Measurements from ENCODE around the gene CIP2A.
A peak's percentile ranks its signal among the peaks of the same experiment; 100 is the strongest.

Gene CIP2A

DNA sequence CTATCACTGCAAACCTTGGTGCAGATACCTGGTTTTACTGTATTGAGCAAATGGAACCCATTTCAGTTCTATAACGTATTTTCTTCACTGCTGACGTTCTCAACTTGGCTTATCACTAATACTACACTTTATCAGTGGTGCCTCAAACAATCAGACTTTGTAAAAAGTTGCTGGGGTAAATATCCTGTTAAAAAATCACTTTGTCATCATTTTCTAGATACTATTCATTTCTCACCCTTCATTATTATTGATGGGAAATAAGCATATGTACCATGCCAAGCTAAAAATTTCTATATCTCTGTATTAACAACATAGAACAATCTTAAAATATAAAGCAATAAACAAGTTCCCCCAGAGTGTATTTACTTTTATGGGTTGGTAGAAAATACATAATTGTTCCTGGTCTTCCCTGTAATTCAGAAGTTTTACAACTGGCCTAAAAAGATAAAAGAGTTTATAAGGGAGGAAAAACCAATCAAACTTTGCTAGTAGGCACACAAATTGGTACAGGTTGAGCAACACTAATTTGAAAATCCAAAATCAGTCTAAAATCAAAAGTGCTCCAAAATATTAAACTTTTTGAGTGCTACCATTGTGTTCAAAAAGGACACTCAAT is 33.2 kb downstream of the CIP2A start:
- no peak for DNase-seq

DNA sequence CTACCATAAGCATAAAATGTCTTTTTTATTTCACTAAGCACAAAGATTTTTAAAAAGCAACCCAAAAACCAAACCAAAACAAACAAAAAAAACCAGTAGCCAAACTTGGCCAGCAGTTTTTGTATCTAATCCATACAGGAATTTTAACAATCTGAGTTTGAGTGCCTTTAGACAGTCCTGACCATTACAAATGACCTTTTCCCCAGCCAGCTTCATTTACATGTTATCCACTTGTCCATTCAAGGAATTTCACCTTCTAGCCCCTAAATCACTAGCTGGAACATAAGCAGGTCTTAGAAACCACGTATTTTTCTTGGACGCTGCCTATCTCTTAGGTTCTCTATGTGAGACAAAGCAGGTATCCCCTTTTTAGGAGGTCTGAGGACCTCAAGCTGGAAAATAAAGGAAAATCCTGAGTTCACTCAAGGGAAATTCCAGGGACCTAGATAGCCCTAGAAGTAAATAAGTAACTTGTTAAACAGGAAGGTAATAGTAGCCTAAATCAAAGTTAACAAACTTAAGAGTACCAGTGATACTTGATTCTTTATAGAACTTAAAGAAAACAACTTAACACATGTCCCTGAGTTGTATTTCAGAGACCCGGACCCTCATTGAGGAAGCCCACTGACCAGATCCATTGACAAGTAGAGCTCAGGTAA is 34.2 kb downstream of the CIP2A start:
- DNase-seq = no peak

DNA sequence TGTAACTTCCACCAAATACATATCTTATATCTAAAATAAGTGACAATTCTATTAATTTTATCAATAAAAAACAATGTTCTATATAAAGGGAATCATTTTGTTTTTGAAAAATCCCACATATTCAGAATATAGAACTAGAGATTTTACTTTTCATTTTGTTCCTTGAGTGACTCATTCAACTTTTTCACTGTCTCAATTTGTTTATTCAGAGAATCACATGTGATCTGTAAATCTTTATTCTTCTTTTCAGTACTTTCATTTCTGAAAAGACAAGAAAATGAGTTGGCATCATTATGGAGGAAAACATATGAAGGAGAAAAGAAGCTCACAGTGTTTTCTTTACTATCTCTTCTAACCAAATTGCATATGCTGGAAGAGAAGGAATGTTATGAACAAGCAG is 35.0 kb downstream of the CIP2A start:
- DNase-seq = no peak

DNA sequence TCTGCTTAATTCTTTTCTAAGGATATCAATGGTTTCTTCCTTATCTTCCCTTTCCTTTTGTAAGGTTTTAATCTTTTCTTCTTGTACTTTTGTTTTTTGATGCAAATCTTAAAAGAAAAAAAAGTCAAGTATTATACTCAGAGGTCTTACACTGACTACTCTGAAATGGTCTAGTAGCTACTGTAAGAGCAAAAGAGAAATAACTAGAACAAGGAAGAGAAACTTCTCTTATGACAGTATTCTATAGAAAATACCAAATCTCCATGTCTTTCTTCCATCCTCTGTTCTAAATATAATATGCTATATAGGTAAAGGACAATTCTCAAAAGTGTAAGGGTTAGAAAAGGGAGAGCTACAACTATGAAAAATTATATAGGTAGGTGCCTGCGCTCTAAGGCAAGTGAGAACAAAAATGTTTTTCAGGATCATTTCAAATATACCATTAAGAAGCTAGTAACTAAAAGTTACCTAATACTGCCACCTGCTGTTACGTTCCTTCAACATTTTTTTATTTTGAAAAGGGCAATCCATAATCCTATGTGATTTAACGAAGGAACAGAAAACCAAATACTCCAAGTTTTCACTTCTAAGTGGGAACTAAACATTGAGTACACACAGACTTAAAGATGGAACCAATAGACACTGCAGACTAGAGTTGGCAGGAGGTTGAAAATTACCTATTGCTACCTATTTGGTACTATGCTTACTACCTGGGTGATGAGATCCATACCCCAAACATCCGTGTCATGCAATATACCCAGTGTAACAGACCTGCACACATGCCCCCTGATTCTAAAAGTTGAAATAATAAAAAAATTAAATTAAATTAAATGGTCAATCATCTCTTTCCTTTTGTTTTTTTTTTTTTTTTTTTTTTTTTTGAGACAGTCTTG is 36.7 kb downstream of the CIP2A start:
- peak in 2 of 6 experiments; percentile 28 to 49 for DNase-seq

DNA sequence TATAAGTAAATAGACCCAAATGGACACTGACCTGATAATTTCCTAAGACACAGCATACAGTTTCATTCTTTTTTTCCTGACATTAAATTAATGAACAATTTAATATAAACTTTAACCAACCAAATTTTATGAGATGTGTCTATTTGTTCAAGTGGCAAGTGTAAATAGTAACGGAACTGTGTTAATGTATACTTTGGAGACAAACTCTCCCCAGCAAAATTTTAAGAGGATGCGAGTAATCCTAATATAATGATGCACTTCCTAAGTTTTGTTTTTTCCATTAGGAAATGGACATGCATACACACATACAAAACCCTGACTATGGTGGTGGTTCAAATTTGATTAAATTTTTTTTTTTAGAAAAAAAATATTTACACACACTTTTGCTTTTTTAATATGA is 40.4 kb downstream of the CIP2A start:
- no peak for DNase-seq

DNA sequence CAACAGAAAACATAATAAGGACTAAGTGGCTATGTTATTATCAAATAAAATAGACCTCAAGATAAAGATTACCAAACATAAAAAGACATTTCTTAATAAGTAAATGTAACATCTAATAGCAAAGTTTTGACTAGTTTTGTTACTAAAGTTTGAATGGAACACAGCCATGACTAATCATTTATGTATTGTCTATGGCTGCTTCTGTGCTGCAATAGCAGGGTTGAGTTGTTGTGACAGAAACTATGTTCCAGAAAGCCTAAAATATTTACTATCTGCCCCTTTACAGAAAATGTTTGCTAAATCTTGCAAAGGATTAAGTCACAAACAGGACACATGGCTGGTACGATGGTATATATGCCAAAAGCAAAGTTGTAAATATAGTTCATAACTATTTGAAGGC is 40.9 kb downstream of the CIP2A start:
- DNase-seq = no peak

DNA sequence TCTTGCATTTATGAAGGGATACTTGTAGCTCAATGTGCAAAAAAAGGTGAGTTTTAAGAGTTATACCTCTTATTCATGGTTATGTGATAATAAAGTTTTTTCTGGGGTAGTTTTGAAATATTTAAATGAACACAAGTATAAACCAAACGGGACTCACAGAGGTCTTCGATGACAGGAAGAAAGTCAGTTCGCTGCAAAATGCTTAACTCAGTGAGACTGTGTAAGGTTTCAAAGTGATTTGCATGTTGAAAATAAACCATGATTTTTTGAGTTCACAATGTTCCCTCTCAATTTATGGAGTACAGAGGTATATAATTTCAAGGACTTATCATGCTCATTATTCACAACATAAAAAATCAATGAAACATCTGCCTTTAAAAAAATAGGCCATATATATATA is 42.5 kb downstream of the CIP2A start:
- no peak for DNase-seq

DNA sequence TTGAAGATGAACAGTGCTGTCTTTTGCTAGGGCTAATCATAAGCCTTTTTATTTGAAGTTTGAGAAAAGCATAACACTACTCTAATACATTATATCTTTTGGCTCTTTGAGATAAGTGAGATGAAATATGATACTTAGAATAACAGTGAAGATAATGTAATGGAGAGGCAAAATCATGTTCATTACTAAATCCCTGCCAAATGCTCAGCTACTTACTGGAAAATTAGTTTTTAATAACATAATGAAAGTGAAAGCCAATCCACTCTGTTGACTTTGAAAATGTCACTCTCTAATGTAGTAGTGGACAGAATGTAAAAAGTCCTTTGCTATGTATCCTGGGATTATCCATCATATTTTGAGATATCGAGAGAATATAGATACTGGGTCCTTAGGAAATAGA is 43.0 kb downstream of the CIP2A start:
- DNase-seq = no peak

DNA sequence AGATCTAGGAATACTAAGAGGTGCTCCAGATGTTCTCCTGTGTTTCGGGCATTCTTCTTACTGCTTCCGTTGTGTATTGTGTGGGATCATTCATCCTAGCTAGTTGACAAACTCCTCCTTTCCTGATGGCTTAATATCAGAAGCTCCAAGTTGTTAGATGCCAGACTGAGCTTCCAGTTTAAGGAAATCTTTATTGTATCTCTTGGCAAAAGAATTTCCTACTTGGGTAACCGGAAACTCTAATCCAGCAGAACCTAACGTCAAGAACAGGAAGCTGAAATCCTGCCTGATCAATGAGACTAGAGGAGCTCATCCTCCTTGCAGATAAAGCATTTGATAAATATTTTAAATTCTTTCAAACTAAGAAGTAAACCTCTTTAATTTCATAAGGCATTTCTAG is 51.2 kb downstream of the CIP2A start:
- no peak for DNase-seq

DNA sequence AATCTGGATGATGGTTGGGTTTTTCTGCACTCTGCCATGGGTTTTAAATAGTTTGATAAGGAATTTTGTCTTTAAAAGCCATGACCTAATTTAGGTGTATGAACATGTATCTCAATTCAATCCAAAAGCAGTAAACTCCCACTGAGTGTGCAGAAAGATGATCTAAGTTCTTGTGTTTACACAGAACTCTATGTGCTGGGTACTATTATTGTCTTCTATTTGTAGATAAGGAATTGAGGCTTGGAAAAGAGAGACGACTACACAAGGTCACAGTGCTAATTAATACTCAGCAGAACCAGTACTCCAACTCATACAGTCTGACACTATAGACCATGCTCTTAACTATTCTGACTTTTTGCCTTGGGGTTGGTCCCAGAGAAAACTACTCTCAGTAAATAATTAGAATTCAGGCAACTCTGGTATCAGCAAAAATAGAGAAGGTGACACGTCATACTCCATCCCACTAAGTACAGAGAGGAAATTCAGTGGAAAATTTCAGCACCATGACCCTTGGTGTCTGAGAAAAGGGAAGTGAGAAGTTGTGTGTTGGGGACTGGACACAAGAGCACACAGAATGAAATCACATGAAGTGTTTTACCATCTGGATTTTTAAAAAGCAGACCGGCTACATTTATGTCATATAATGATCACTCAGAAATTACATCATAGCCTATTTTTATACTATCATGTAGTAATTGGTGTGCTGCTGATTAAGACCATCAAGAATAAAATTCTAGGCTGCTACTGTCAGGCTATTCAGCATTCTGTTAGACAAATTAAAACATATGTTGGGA is 60.6 kb downstream of the CIP2A start:
- DNase-seq = no peak

DNA sequence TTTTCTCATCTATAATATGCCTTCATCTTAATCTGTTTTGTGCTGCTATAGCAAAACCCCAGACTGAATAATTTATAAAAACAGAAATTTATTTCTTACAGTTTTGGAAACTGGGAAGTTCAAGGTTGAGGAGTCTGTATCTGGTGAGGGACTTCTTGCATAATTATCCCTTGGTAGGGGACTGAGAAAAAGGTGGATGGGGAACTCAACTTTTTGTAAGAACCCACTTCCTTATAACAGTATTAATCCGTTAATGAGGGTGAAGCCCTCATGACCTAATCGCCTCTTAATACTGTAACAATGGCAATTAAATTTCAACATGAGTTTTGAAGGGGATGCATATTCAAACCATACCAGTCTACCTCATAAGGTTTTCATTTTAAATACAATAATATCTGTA is 61.4 kb downstream of the CIP2A start:
- DNase-seq = no peak

DNA sequence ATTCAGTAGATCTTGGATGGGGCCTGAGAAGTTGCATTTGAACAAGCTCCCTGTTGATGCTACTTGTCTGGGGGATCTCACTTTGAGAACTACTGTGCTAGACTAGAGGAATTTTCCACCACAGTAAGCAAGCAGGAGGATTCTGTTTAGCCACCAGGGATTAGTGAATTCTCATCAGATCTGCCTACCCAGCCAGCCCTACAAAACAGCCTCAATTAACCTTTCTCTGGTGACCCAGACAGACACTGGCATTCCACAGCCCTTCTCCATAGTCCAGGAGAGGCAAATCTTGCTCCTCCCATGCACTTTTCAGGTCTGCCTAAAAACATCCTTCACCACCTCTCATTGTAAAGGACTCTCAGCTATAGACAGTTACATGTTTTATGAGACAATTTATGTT is 62.1 kb downstream of the CIP2A start:
- DNase-seq = no peak

DNA sequence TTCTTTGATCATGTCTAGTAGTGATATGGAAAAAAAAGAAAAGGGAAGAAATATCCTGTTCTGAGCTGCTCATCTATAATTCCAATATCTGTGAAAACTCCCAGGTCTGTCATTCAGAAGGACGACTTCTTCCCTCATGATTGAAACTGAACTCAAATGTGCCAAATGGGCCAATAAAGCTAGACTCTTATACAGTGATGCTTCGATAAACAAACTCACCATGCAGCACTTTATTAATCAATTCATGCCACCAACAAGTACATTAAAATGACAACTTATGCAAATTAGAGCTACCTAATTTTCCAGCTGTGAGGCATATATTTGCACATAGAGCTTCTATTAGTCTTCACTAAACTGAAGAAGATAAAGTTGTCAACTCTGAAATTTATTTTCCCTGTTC is 63.3 kb downstream of the CIP2A start:
- no peak for DNase-seq

DNA sequence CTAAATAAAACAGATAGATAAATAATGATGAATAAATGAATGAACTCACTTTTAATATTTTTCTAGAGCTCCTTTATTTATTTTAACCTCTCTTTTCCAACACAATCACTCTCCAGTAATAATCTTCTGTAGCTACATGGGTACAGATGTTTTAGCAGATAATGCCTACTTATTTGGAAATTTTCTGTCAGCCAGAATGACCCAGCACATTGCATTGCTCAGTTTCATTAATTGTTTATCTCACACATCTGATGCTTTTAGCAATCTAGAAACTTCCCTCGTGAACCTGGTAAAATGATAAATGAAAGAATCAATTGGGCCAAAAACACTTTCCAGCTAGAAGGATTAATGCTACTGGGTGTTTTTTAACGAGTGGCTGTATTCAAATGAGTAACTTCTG is 64.0 kb downstream of the CIP2A start:
- no peak for DNase-seq

DNA sequence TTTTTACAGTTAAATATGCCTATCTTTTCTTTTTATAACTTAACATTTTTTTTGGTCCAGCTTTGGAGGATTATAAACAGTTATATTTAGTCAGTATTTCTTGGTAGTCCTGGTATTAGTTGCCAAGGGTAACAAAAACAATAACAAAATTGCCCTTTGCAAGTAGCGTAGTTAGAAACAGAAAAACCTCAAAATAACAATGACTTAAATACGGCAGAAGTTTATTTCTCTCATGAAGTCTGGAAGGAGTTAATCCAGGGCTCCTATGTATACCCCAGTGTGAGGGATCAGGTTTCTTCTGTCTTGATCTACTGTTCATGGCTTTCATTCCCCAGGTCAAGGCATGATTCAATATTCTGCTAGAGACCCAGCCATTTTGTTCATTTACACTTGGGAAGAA is 64.7 kb downstream of the CIP2A start:
- DNase-seq = no peak

DNA sequence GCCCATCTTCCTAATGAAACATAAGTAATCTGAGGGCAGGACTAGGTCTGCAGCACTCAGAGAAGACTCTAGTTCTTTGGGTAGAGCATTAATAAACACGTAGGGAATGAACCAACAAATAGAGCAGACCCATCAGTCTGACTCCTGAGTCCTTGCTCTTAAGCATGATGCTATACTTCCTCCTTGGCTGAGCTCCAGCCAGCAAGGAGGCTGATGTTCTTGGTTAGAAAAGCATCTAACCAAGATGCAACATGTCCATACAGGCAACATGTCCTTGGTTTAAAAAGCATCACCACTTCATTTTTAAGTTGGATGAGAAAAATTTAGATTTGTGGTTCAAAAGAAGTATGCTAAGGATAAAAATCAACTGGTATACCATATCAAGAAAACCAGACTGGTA is 70.3 kb downstream of the CIP2A start:
- no peak for DNase-seq

DNA sequence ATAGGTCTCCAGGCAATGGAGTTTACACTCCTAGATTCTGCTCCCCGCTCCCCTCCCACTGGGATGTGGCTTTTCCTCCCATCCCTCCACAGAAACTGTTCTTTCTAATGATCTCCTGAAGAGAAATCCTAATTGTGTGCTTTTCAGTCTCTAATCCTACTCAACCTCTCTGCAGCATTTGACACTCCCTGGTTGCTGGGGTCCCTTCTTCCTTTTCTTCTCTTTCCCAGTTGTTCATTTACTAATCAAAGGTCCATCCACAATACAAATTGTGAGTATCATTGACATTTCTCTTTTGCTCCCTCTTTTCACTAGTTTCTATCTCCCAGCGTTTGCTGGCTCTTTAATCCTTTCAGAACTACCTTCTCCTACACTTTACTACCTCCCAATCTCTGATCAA is 72.4 kb downstream of the CIP2A start:
- DNase-seq = no peak

DNA sequence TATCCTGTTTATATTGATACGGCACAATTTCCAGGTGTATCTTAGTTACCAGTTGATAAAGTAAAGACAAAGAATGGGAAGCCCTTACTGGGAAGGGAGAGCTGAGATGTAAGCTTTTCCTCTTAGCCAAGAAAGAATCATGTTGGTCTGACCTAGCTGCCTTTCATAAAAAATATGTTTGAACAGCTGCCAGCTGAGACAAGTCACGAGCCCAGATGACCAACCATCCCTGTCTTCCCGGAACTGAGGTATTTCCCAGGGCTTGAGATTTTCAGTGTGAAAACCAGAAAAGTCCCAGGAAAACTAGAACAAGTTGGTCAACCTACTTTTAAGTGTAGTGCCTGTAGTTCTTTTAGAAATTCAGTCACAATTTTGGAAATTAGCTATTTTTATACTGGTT is 75.3 kb downstream of the CIP2A start:
- no peak for DNase-seq

DNA sequence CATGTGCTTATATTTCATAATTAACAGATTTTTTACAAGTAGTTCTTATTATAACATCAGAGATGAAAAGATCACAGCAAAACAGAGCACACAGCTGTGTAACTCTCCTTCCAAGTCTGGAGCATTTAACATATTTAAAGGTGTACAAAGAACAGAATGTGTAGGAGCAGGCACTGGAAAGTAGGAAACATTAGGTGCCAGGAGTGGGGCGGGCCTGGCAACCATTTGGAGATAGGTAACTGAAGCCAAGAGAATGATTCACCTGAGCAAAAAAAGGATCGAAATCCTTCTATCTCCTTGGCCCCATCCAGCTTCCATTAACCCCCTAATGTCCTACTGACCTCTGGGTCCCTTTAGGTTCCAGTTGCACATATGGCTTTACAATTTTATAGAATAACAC is 76.6 kb downstream of the CIP2A start:
- DNase-seq = no peak

DNA sequence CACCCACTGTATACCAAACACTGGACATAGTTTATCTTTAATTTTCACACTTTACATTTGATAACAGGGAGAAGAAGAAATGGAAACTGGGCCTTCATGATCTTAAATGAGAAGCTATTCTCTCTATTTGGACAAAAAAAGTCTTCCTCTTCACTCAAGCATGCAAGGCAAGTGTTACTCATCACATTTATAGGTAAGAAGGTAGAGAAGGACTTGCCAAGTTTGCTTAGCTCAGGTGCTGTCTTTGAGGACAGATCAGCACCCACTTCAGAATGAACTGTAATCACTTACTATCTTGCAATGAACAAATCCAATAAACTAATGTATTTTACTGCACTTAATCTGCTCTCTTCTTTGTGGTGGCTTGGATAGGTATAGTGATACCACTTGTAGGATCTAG is 77.7 kb downstream of the CIP2A start:
- no peak for DNase-seq

DNA sequence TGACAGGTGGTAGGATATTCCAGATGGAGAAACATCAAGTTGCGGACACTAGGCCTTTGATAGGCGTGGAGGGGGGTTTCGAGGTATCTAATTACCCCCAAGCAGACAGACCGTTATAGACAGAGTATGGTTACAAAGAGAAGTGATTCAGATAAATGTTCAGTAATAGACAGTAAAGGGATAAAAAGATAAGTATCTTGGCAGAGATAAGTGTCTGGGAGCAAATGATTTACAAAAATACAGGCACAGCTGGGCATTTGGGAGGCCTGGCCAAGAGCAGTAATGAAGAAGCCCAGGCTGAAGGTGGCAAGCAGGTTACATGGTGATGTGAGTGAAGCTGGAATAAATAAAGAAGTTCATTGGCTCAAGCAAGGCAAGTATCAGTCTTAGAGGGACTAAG is 78.2 kb downstream of the CIP2A start:
- no peak for DNase-seq

DNA sequence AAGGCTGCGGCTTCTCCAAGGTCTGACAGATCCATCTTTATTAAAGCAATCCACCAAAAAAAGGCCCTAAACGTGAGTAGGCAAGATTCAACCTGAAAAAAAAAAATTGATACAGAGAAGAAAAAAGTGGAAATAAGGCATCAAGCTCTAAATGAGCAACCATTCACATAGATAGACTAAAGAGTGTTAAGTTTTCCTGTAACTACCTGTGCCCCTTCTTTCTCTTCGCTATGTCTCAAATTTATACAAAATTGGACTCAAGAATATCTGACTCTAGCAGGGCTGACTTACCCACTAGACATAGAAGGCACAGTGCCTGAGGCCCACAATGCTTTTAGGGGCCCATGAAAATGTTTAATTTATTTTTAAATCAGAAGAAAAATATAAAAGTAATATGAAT is 78.7 kb downstream of the CIP2A start, which contains the start of gene MYH15:
TSS of gene MYH15 (minus strand) at position 101 of the 400 bp plus-strand sequence. CDS start at position 35, 66 bp downstream.
- DNase-seq = no peak

DNA sequence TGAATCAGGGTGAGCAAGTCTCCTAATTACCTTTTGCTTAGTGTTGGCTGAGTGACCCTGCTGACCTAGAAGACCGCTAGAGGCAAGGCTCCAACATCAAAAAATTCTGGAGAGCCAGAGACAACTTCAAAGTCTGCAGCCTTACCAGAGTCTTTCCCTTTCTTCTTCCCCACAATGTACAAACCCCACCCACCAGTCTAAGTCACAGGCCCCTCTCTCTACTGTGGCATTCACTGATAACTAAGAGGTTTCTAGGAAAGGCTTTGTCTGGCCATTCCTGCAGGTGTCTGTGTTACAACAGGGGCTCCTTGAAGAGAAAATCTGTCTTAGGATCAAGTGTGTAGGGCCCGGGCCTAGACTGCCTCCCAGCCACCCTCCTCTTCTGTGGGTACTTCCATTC is 79.4 kb downstream of the CIP2A start:
- DNase-seq = no peak
